Central memory CD4-positive, alpha-beta T cell (primary cell): ENCODE results near the gene TP63.

Experiments
- DNase-seq: peaks from one replicate; pipeline ENCODE4 v3.0.0; 2022

The TP63 gene

GRCh38 chr3:189824629-189825312, 193.6 kb downstream of the TP63 start:
- no peak for DNase-seq

- DNase-seq, result no peak
Measured at GRCh38 chr3:189826566-189826965, 195.4 kb downstream of the TP63 start.

- DNase-seq, result no peak
Measured at GRCh38 chr3:189827108-189827507, 195.9 kb downstream of the TP63 start.

GRCh38 chr3:189830401-189830800, 199.2 kb downstream of the TP63 start:
- DNase-seq, result no peak

- no peak for DNase-seq
Measured at GRCh38 chr3:189833266-189833665, 202.1 kb downstream of the TP63 start.

- DNase-seq, result no peak
Measured at GRCh38 chr3:189833996-189834395, 202.8 kb downstream of the TP63 start.

DNA sequence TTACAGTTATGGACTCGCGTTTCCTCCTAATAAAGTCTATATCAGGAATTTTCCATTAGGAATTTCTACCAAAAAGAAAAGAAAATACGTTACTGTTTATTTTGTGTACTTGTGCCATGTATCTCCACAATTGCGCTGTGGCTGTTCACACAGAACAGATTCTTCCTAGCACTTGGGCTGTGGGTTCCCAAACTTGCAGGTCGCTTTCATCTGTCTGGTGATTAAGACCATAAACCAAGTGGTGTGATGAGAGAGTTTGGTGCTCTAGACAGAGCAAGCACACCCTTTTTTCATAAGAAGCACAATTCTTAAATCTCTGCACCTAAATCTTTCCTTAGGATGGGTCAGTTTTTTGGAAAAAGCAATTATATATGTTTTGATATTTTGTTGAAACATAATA, 203.3 kb downstream of the TP63 start:
- no peak for DNase-seq

DNA sequence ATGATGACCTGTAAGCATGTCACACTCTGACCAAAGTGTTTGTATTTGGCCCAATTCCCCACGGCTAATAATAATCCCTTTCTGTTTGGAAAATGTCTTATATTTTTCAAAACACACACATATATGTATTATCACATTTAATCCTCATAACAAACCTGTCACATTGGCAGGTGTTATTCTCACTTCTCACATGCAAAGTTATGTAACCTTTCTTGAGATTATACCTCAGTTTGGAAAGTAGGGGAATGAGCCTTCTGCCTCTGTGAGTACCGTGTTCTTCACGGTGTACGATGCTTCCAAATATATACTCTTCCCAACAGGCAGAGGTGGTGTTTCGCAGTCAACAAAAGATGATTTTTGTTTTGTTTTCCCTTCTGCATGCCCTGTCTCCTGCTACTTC, 205.6 kb downstream of the TP63 start:
- DNase-seq, result no peak

GRCh38 chr3:189838291-189838690, 207.1 kb downstream of the TP63 start:
- no peak for DNase-seq

DNA sequence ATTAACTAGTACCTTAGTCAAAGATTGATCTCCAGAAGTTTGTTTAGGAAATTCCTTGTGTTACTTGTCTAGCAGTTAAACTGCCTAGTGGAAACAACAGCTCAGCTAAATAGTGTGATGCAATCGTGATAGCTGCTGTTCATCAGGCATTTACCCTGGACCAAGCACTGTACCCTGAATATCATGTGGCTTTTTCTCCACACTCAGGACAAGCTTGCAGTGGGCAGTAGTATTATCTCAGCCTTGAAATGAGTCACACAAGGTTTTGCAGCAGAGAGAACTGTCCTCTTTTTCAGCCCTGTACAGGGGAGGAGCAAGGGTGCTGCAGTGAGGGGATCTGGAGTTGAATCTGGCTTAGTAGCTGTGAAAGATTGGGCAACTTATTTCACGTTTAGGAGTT, 208.4 kb downstream of the TP63 start:
- DNase-seq, result no peak

DNA sequence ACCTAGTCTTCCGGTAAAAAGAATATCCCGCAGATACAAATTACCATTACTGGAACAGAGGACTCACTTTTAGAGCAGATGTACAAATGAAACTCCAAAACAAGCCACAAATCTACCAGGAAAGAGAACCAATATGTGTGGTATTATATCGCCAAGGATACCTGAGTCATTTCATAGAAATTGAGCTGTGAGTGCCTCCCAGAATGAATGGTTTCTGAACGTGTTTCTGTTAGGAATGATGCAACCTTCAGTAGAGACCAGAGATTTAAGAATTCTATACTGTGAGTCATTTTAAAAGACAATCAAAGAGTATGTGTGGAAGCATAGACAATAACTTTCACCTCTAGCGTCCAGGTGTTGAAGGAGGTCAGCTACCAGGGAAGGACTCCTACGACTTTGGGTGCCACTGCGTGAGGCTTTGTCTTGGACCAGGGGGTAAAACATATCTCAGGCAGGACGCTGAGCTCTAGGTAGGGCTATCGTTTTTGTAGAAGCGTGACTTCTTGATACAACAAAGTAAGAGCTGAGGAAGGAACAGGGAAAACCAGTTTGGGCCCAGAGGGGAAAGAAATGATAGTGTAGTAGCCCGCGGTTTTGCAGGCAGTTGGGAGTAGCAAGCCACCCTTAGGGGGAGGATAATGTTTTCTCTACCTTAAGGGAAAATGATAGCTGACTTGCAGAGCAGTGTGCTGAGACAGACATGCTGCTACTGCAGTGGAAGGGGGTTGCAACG, 210.4 kb downstream of the TP63 start:
- no peak for DNase-seq

GRCh38 chr3:189842681-189843602, 211.8 kb downstream of the TP63 start:
- DNase-seq, result no peak

- no peak for DNase-seq
Measured at GRCh38 chr3:189845069-189845468, 213.9 kb downstream of the TP63 start.

- no peak for DNase-seq
Measured at GRCh38 chr3:189848395-189849040, 217.3 kb downstream of the TP63 start.

GRCh38 chr3:189849262-189849661, 218.1 kb downstream of the TP63 start:
- no peak for DNase-seq

DNA sequence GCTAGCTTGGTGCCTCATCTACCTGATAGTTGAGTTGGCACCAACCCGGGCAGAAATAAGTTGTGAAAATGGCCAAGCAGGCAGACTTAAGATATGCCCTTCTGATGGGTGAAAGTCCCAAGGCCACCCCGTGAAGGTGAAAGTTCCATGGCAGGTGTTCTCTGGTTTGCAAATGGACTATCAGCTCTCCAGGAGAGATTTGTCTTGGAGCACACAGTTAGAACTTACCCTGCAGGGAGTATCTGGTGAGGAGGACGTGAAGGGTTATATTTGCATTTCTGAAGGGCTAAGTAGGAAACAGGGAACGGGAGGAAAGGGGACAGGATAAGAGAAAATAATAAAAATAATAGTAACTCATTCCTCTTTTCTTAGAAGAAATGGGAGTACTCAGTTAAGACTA, 220.5 kb downstream of the TP63 start:
- no peak for DNase-seq

GRCh38 chr3:189853906-189854305, 222.7 kb downstream of the TP63 start:
- no peak for DNase-seq

DNA sequence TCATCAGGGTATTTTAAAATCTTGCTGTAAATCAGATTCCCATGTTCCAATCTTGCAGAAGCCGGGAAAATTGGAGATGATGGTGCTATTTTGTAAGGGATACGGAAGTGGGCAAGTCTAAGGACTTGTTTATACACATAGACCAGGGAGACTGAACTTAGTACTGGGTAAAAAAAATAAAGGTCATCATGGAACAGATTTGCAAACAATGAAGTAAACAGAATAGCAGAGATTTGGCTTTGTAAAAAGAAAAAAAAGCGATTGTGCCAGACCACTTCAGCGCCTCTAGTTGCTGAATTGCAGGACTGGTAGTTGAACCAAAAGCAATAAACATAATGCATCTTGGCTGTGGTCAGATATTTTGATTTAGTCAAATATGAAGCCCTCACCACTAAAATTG, 229.1 kb downstream of the TP63 start:
- no peak for DNase-seq

DNA sequence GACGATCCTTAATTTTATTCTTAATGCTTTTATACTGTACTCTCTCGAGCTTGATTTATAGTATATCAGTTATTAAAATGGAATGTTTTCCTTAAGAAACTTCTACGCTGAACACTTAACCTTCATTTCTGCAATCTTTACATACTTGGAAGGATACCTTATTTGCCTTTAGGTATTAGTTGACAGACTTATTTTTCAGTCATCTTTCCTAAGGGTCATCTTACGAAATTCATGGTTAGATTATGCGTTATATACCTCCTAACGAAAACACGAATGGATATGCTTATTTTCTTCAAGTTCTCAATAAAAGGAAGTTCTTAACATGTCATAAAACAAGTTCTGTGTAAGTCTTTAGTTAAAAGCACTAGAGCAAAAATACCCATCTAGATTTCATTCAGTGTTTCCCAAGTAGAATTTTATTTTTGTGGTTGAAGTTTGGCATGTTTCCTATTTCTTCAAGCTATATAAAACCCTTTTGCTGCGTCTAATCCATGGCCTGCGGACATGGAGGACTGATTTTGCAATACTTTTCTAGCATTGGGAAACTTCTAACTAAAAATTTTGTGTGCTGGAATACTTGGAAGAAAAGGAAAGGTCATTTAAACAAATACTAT, 231.3 kb downstream of the TP63 start:
- no peak for DNase-seq

DNA sequence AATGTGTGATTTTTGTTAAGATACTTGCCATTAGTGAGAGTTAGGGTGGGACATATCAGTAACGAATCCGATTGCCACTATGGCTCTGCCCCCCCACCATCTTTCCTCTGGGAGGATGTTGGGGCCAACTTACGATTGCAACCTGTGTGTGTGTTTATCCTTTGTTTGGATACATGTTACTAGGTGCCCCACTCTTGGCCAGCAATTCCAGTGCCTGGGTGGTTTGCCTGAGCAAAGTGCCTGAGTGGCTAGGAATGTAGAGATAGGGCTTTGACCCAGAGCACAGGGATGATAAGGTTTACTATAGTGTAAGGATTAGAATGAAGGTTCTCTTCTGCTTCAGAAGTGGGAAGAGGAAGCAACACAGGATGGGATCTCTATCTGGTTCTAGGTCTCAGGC, 231.8 kb downstream of the TP63 start:
- no peak for DNase-seq

DNA sequence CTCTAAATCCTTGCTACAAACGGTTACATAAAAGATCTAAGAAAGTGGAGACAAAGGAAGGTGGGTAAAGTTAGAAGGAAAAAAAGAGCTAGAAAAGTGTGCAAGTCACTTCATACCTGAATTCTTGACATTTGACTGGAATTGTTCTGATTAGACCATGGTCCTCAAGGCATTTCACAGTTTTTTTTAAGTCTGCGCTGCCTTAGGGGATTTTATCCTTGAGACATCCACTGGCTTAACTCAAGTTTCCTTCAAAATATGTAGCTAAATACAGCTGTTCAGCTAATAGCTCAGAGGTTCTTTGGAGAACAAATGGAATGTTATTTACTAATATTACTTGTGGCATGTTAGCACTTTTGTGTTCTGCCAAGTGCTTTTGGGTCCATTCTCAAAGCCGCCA, 236.9 kb downstream of the TP63 start:
- DNase-seq, result no peak

DNA sequence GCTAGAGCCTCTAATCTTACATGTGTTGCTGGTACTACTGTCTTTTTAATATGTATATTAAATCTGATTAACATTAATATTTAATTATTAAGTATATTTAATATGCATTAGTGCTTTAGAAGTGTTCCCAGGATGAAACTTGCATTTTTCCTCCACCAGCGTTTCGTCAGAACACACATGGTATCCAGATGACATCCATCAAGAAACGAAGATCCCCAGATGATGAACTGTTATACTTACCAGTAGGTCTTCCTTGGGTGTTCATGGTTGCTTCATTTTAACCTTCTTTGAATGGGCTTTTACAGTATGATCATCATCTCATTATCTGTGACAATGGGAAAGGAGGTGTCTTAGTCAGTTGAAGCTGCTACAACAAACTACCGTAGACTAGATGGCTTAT, 238.0 kb downstream of the TP63 start:
- no peak for DNase-seq

GRCh38 chr3:189871418-189871817, 240.2 kb downstream of the TP63 start:
- DNase-seq, result no peak
